MCF 10A (cell line): Measurements from ENCODE around the gene MAZ. TPM values are rescaled to one million over a fixed set of nuclear protein-coding genes. Genes with fewer than 3 reads are reported as not detected.
A peak's percentile ranks its signal among the peaks of the same experiment; 100 is the strongest.

Experiments
- BruUV-seq: library from RNA; stranded (reverse); fragments of 400-500 nt; replicated peaks from 2 replicates; lab custom pipeline; 2021; lab: Mats Ljungman, UMichigan
- CTCF ChIA-PET: fragments of 300-600 bp; sonication (Branson Sonifier 250); formaldehyde crosslinking; extraction: SDS; loops from one replicate; lab custom pipeline; 2021; ENCODE audit warnings: antibody characterized with exemption, inconsistent platforms; lab: Yijun Ruan, JAX
- POLR2A ChIA-PET: fragments of 300-600, 350-650 bp; sonication (Branson Sonifier 250); formaldehyde crosslinking; extraction: SDS; loops from one replicate; lab custom pipeline; 2020; ENCODE audit warnings: antibody characterized with exemption, inconsistent platforms; lab: Yijun Ruan, JAX
- DNase-seq: peaks from one replicate; pipeline ENCODE4 v3.0.0-alpha.2; 2018; ENCODE audit not compliant: unreplicated experiment
- H3K27ac Mint-ChIP-seq: one replicate; pipeline ENCODE4 v1.8.0; 2022; ENCODE audit warnings: mild to moderate bottlenecking, low read depth, mixed read lengths; ENCODE audit not compliant: unreplicated experiment
- H3K27me3 Mint-ChIP-seq: one replicate; pipeline ENCODE4 v1.8.0; 2022; ENCODE audit warnings: mixed read lengths; ENCODE audit not compliant: insufficient read depth, unreplicated experiment
- H3K36me3 Mint-ChIP-seq: one replicate; pipeline ENCODE4 v1.8.0; 2022; ENCODE audit warnings: mild to moderate bottlenecking, moderate library complexity, mixed read lengths; ENCODE audit not compliant: insufficient read depth, unreplicated experiment
- H3K4me1 Mint-ChIP-seq: one replicate; pipeline ENCODE4 v1.8.0; 2022; ENCODE audit warnings: mixed read lengths; ENCODE audit not compliant: insufficient read depth, unreplicated experiment
- H3K4me3 Mint-ChIP-seq: one replicate; pipeline ENCODE4 v1.8.0; 2022; ENCODE audit warnings: mild to moderate bottlenecking, moderate library complexity, mixed read lengths; ENCODE audit not compliant: unreplicated experiment
- H3K9me3 Mint-ChIP-seq: one replicate; pipeline ENCODE4 v1.8.0; 2022; ENCODE audit warnings: mixed read lengths; ENCODE audit not compliant: unreplicated experiment
- intact Hi-C: fragments of 100-400 bp; cut with micrococcal nuclease; formaldehyde crosslinking; loops from 2 replicates; pipeline ENCODE4 v1.14.1; 2022
- total RNA-seq: library from RNA; stranded (reverse); gene quantifications from 2 replicates; pipeline ENCODE4 v1.2.3, GENCODE V29; 2022
- TF ChIP-seq, protein P1 (sequence below): fragments of 200-600 bp; IDR thresholded peaks from one replicate; pipeline ENCODE4 v1.8.0; 2022; ENCODE audit warnings: antibody characterized with exemption, mild to moderate bottlenecking; ENCODE audit not compliant: unreplicated experiment

MAZ gene
- total RNA-seq, 1 experiment from 2014 or later: 185 TPM

DNA sequence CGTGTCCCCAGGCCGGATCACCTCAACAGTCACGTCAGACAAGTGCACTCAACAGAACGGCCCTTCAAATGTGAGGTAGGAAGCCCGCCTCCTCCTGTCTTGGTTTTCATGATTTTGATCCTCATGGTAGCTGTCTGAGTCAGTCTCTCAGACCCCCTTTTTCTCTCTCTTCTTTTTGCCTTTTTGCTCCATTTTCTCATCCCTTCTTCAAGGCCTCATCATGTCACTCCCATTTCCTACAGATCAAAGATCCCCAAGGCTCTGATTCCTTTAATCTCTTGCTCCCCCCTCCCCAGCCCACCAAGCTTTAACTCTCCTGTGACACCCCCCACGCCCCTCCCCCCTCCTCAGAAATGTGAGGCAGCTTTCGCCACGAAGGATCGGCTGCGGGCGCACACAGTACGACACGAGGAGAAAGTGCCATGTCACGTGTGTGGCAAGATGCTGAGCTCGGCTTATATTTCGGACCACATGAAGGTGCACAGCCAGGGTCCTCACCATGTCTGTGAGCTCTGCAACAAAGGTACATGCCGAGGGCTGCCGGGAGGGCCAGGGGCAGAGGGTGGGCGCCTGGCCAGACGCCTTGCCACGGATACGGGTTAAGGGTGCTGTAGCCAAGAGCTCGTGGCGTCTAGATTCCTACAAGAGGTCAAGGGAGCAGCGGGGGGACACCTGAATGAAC, 2.0 kb downstream of the MAZ start:
- peaks cover 45% of the 10 kb centered on the region for H3K36me3 Mint-ChIP-seq

DNA sequence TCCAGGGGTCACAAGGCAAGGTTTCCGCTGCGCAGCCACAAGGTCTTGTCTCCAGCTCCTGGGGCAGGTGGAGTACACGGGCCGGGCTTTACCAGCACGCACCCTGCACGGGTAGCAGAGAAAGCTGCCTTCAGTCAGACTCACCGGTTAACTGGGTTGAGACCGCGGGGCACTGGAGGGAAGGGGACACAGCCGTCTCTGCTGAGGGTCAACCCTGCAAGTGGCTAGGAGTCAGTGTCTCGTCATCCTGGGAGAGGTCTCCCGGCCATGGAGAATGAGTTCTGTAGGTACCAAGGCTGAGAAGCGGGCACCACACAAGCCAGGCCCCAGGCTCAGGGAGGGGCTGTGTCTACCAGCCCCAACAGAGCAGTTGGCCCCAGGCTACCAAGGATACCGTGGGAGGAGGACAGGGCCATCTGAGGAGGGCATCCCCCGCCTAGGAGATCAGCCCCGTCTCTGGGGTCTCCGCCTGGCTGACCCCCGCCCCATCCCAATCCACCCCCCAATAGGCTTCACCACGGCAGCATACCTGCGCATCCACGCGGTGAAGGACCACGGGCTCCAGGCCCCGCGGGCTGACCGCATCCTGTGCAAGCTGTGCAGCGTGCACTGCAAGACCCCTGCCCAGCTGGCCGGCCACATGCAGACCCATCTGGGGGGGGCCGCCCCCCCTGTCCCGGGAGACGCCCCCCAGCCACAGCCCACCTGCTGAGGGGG, 2.9 kb downstream of the MAZ start:
- no TSS peak for BruUV-seq
- Mint-ChIP-seq H3K4me3 (peak overlapping the region; percentile 81), H3K4me1 (peaks cover 30% of the 10 kb centered on the region), H3K36me3 (peaks cover 44% of the 10 kb centered on the region), H3K9me3 (no peaks in the 10 kb centered on the region), H3K27ac (peak overlapping the region; percentile 79), H3K27me3 (no peaks in the 10 kb centered on the region)
- TF ChIP-seq, protein P1, sequence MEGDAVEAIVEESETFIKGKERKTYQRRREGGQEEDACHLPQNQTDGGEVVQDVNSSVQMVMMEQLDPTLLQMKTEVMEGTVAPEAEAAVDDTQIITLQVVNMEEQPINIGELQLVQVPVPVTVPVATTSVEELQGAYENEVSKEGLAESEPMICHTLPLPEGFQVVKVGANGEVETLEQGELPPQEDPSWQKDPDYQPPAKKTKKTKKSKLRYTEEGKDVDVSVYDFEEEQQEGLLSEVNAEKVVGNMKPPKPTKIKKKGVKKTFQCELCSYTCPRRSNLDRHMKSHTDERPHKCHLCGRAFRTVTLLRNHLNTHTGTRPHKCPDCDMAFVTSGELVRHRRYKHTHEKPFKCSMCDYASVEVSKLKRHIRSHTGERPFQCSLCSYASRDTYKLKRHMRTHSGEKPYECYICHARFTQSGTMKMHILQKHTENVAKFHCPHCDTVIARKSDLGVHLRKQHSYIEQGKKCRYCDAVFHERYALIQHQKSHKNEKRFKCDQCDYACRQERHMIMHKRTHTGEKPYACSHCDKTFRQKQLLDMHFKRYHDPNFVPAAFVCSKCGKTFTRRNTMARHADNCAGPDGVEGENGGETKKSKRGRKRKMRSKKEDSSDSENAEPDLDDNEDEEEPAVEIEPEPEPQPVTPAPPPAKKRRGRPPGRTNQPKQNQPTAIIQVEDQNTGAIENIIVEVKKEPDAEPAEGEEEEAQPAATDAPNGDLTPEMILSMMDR: no peak
- intact Hi-C loops: loop anchor here (5.0 kb wide), 1 partner anchor 213 kb away; the partner anchor contains the start of gene C16orf92
- ChIA-PET CTCF (interaction anchor here (0.6 to 3.3 kb wide), 3 partner anchors 9 to 223 kb away, joined by 3 to 50 read pairs (median 11); partner anchors contain the start of genes MVP, PAGR1 and TLCD3B), POLR2A (interaction anchor here (0.7 to 3.7 kb wide), 6 partner anchors 10 to 224 kb away, joined by 3 to 120 read pairs (median 6); partner anchors contain the start of genes KIF22, MVP and PAGR1)
- no peak for DNase-seq

More for the DNA sequence above, 2.0 kb downstream of the MAZ start:
- Mint-ChIP-seq H3K9me3 (no peaks in the 10 kb centered on the region), H3K4me1 (peaks cover 38% of the 10 kb centered on the region), H3K4me3 (peak overlapping the region; percentile 81), H3K27me3 (no peaks in the 10 kb centered on the region), H3K27ac (peak overlapping the region; percentile 79)
- ChIA-PET CTCF (interaction anchor here (0.6 to 3.3 kb wide), 9 partner anchors 9 to 224 kb away, joined by 3 to 50 read pairs (median 3); partner anchors contain the start of genes MVP, PAGR1, TAOK2 and TLCD3B), POLR2A (interaction anchor here (0.5 to 3.7 kb wide), 16 partner anchors 11 to 258 kb away, joined by 3 to 120 read pairs (median 5); partner anchors contain the start of genes ALDOA, C16orf92, CDIPT and HIRIP3)
- intact Hi-C loops: loop anchor here (5.0 kb wide), 1 partner anchor 214 kb away; the partner anchor contains the start of gene C16orf92
- BruUV-seq: no TSS peak
- TF ChIP-seq, protein P1: no peak
- DNase-seq: no peak

DNA sequence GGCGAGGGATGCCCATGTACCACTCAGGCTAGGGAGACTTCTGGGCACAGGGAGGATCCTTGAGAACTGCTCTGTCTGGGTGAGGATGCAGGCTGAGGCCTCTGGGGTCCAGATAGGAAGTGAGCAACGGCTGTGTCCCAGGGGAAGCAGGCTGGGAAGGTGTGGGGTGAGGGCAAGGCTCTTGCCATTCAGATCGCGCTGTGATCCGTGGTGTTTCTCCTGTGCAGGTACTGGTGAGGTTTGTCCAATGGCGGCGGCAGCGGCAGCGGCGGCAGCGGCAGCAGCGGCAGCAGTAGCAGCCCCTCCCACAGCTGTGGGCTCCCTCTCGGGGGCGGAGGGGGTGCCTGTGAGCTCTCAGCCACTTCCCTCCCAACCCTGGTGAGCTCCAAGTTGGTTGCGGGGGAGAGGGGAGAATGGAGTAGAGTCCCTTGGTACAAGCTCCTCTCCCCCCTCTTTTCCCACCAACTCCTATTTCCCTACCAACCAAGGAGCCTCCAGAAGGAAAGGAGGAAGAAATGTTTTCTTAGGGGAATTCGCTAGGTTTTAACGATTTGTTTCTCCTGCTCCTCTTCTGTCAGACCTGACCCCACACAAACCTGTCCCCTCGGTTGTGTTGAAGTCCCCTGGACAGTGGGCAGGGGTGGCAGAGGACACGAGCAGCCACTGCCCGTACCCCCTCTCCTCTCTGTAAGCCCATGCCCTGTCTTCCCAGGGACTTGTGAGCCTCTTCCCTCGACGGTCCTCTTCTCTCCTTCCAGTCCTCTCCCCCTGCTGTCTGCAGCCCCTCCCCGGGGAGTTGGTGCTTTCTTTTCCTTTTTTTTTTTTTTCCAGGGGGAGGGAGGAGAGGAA, 3.7 kb downstream of the MAZ start:
- no peak for DNase-seq
- no TSS peak for BruUV-seq
- peaks cover 42% of the 10 kb centered on the region for H3K36me3 Mint-ChIP-seq
- H3K27ac Mint-ChIP-seq: no peak overlapping the region
- peaks cover 30% of the 10 kb centered on the region for H3K4me1 Mint-ChIP-seq
- H3K4me3 Mint-ChIP-seq: peak overlapping the region; percentile 69
- TF ChIP-seq, protein P1: no peak
- H3K9me3 Mint-ChIP-seq: no peaks in the 10 kb centered on the region
- ChIA-PET CTCF (no interaction called here), POLR2A (interaction anchor here (0.6 to 2.0 kb wide), 5 partner anchors 11 to 983 kb away, joined by 3 to 16 read pairs (median 6); partner anchors contain the start of genes KCTD13, KIF22 and MVP)
- intact Hi-C loops: loop anchor here (5.0 kb wide), 1 partner anchor 212 kb away; the partner anchor contains the start of gene C16orf92
- no peaks in the 10 kb centered on the region for H3K27me3 Mint-ChIP-seq
